Upper lobe of right lung (tissue), 1 donor: ENCODE results near the gene GABPB1. TPM values are rescaled to one million over a fixed set of nuclear protein-coding genes. Genes with fewer than 3 reads are reported as not detected.
"Not testable (repeated sequence)": the region's sequence is repeated elsewhere in the genome, so short reads cannot be mapped to it uniquely, and the experiment has no call there.

Experiments used
- ATAC-seq: fragments of 200-7000 bp; cut with Tn5 transposase; one replicate; pipeline ENCODE4 v1.9.1; 2020; ENCODE audit warnings: mild to moderate bottlenecking, moderate library complexity
- DNase-seq: peaks from one replicate; pipeline ENCODE4 v3.0.0-alpha.2; 2020
- H3K27ac ChIP-seq: fragments of 200-600 bp; one replicate; pipeline ENCODE4 v1.8.0; 2022
- H3K27me3 ChIP-seq: fragments of 200-600 bp; one replicate; pipeline ENCODE4 v1.8.0; 2022; ENCODE audit warnings: mild to moderate bottlenecking
- H3K36me3 ChIP-seq: fragments of 200-600 bp; one replicate; pipeline ENCODE4 v1.8.0; 2022
- H3K4me1 ChIP-seq: fragments of 200-600 bp; one replicate; pipeline ENCODE4 v1.8.0; 2022
- H3K4me3 ChIP-seq: fragments of 200-600 bp; one replicate; pipeline ENCODE4 v1.8.0; 2022; ENCODE audit warnings: mild to moderate bottlenecking
- H3K9me3 ChIP-seq: fragments of 200-600 bp; one replicate; pipeline ENCODE4 v1.8.0; 2022
- intact Hi-C: fragments of 100-400 bp; cut with DNase I; formaldehyde crosslinking; loops from one replicate; pipeline ENCODE4 v1.11.0; 2022
- total RNA-seq: library from RNA; stranded (reverse); fragmentation: NEBNext Ultra II Directional; extraction: Animal tissue kit (Norgen Biotek cat#: 25700); gene quantifications from one replicate; pipeline ENCODE4 v1.2.1, GENCODE V29; 2021
- TF ChIP-seq, protein P1 (sequence below): fragments of 200-600 bp; IDR thresholded peaks from one replicate; pipeline ENCODE4 v1.8.0; 2022; ENCODE audit warnings: antibody characterized with exemption
- donor health status: DM: no; HTN: yes; CAD: no; lungs with severe emphysema.

The GABPB1 gene
- total RNA-seq, 1 donor from 2014 or later: 21.2 TPM

DNA sequence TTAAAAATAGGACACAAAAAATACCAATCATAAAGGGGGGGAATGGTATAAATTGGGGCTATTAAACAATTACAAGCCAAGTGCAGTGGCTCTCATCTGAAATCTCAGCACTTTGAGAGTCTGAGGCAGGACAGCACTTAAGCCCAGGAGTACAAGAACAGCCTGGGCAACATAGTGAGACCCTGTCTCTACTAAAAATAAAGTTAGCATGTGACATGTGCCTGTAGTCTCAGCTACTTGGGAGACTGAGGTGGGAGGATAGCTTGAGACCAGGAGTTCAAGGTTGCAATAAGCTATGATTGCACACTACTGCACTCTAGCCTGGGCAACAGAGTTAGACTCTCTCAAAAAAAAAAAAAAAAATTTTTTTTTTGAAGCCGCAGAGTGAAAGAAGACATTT lies 23.8 kb upstream of the GABPB1 start:
- no peaks in the 10 kb centered on the region for H3K36me3 ChIP-seq
- DNase-seq (no peak), ATAC-seq (peak; percentile 70)
- no peaks in the 10 kb centered on the region for H3K4me1 ChIP-seq
- TF ChIP-seq, protein P1, sequence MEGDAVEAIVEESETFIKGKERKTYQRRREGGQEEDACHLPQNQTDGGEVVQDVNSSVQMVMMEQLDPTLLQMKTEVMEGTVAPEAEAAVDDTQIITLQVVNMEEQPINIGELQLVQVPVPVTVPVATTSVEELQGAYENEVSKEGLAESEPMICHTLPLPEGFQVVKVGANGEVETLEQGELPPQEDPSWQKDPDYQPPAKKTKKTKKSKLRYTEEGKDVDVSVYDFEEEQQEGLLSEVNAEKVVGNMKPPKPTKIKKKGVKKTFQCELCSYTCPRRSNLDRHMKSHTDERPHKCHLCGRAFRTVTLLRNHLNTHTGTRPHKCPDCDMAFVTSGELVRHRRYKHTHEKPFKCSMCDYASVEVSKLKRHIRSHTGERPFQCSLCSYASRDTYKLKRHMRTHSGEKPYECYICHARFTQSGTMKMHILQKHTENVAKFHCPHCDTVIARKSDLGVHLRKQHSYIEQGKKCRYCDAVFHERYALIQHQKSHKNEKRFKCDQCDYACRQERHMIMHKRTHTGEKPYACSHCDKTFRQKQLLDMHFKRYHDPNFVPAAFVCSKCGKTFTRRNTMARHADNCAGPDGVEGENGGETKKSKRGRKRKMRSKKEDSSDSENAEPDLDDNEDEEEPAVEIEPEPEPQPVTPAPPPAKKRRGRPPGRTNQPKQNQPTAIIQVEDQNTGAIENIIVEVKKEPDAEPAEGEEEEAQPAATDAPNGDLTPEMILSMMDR: no peak
- no peaks in the 10 kb centered on the region for H3K9me3 ChIP-seq
- no peak overlapping the region for H3K27ac ChIP-seq
- H3K4me3 ChIP-seq: no peak overlapping the region
- intact Hi-C loops: no loop called here
- H3K27me3 ChIP-seq: no peaks in the 10 kb centered on the region

DNA sequence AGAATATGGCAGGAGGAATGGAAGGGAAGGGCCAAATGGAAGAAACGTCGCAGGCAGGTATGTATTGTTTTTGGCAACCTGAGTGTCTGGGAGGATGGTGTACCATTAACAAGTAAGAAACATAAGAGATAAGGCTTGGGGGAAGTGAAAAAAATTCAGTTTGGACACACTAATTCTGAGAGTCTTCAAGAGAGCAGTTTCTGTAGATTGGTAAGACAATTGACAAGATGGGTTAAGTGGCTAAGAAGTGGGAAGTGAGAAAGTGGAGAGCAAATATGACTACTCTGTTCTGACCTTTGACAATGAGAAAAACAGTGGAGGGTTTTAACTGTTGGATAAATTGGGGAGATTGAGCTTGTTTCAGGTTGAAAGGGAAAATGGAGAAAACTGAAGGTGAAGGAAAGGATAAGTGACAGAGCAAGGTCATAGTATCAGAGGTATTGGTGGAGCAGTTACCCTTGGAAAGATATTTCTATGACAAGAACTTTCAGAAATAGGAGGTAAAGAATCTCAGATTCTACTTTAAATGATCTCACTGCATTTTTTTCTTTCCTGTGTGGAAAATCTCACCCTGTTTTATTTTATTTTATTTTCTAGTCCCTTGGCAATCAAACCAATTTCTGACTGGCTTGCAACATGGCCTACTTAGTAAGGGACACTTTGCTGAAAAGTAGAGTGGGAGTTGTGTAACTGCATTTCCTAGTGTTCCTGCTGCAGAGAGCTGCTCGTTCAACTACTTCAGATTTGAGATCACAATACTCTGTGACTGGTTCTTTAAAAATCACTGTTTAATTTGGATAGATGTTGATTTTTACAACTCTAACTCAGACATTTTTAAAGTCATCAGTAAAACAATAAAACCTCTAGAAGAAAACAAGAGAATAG lies 23.1 kb upstream of the GABPB1 start:
- TF ChIP-seq, protein P1: no peak
- H3K4me3 ChIP-seq: no peak overlapping the region
- H3K9me3 ChIP-seq: no peaks in the 10 kb centered on the region
- DNase-seq: no peak
- no peaks in the 10 kb centered on the region for H3K4me1 ChIP-seq
- no peaks in the 10 kb centered on the region for H3K27me3 ChIP-seq
- intact Hi-C loops: no loop called here
- H3K27ac ChIP-seq: peak overlapping the region; percentile 44
- peak; percentile 88 for ATAC-seq
- no peaks in the 10 kb centered on the region for H3K36me3 ChIP-seq

DNA sequence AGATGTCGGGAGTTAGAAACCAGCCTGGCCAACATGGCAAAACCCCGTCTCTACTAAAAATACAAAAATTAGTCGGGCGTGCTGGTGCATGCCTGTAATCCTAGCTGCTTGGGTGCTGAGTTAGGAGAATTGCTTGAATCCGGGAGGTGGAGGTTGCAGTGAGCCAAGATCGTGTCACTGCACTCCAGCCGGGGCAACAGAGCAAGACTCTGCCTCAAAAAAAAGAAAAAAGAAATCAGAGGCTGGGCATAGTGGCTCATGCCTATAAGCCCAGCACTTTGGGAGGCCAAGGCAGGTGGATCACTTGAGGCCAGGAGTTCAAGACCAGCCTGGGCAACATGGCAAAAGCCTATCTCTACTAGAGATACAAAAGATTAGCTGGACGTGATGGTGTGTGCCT lies 14.6 kb upstream of the GABPB1 start:
- DNase-seq, intact Hi-C loops, H3K9me3 ChIP-seq, ATAC-seq, H3K4me3 ChIP-seq, H3K27me3 ChIP-seq, H3K27ac ChIP-seq, H3K36me3 ChIP-seq, H3K4me1 ChIP-seq: not testable (repeated sequence)

DNA sequence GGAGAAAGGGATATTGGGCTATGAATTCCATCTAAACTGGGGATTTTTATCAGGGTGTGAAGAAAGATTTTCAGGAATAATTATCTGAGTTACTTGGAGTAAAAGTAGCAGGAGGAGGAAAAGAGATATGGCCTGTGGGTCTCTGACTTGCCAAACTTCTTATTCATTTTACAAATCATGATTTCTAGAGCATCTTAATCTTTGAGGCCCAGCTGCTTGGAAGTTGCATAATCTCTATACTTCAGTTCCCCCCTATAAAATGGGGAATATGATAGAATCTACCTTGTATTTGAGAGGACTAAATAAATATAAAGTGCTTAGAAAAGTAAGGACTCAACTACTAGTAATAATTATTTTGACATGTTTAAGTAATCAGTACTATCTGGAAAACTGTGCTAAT lies 11.0 kb upstream of the GABPB1 start:
- no peak overlapping the region for H3K27ac ChIP-seq
- H3K36me3 ChIP-seq: peaks cover 10% of the 10 kb centered on the region
- H3K4me1 ChIP-seq: no peaks in the 10 kb centered on the region
- intact Hi-C loops: no loop called here
- H3K9me3 ChIP-seq: no peaks in the 10 kb centered on the region
- ATAC-seq: no peak
- no peak overlapping the region for H3K4me3 ChIP-seq
- TF ChIP-seq, protein P1: no peak
- no peaks in the 10 kb centered on the region for H3K27me3 ChIP-seq
- DNase-seq: no peak

DNA sequence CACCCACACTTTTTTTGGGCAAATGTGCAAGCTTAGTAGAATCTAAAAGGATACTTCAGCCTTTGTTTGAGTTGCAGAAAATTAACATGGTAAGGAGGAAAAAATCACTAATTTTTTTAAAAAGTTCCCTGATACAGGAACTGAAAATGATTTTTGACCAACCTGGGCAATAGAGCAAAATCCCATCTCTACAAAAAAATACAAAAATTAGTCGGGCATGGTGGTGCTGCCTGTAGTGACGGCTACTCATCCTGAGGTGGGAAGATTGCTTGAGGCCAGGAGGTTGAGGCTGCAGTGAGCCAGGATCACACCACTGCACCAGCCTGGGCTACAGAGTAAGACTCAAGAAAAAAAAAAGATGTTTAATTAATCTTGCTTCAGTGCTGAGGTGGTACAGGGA lies 10.6 kb upstream of the GABPB1 start:
- ATAC-seq (no peak), DNase-seq (no peak)
- Histone ChIP-seq H3K36me3 (peaks cover 14% of the 10 kb centered on the region), H3K27me3 (no peaks in the 10 kb centered on the region), H3K27ac (no peak overlapping the region), H3K4me1 (no peaks in the 10 kb centered on the region), H3K9me3 (no peaks in the 10 kb centered on the region), H3K4me3 (no peak overlapping the region)
- intact Hi-C loops: no loop called here
- TF ChIP-seq, protein P1: no peak

DNA sequence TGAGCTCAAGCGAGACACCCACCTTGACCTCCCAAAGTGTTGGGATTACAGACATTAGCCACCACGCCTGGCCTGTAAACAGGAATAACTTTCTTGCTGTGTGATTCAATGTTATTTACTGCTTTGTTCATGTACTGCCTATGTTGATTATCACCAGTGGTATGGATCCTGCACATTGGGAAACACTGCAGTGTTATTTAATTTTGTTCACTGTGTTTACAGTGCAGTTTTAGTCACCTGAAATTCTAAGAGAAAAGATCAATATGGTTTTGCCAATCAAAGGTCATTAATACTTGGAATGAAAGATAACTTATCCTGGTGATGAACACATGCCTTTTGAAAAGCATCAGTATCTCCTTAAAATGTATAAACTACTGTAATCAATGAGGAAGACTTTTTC lies 8.6 kb upstream of the GABPB1 start:
- intact Hi-C loops: no loop called here
- TF ChIP-seq, protein P1: no peak
- Histone ChIP-seq H3K36me3 (peaks cover 16% of the 10 kb centered on the region), H3K4me3 (no peak overlapping the region), H3K27ac (no peak overlapping the region), H3K4me1 (no peaks in the 10 kb centered on the region), H3K27me3 (no peaks in the 10 kb centered on the region), H3K9me3 (no peaks in the 10 kb centered on the region)
- DNase-seq (no peak), ATAC-seq (no peak)
